Trophoblast cell (in vitro differentiated cells and primary cell): Measurements from ENCODE around the gene GNAL.
A peak's percentile ranks its signal among the peaks of the same experiment; 100 is the strongest.

ENCODE experiments used
- DNase-seq, 2 donors: peaks; one replicate each; pipeline ENCODE4 v3.0.0-alpha.2; 2016
- H2AFZ ChIP-seq: 2 replicates; pipeline ENCODE4 v1.6.1; 2013; ENCODE audit warnings: low read length, moderate library complexity, mild to moderate bottlenecking; ENCODE audit not compliant: insufficient read depth, poor library complexity
- H2AK5ac ChIP-seq: 2 replicates; pipeline ENCODE4 v1.6.1; 2013; ENCODE audit warnings: mild to moderate bottlenecking, low read length
- H2BK120ac ChIP-seq: 2 replicates; pipeline ENCODE4 v1.6.1; 2013; ENCODE audit warnings: low read length, mild to moderate bottlenecking, moderate library complexity; ENCODE audit not compliant: insufficient read depth, poor library complexity
- H2BK12ac ChIP-seq: 2 replicates; pipeline ENCODE4 v1.6.1; 2013; ENCODE audit warnings: mild to moderate bottlenecking, low read length, moderate library complexity
- H2BK5ac ChIP-seq: 2 replicates; pipeline ENCODE4 v1.6.1; 2013; ENCODE audit warnings: low read length, low read depth, moderate library complexity, mild to moderate bottlenecking; ENCODE audit not compliant: poor library complexity
- H3K14ac ChIP-seq: 2 replicates; pipeline ENCODE4 v1.6.1; 2013; ENCODE audit warnings: mild to moderate bottlenecking, low read length
- H3K18ac ChIP-seq: 2 replicates; pipeline ENCODE4 v1.6.1; 2013; ENCODE audit warnings: mild to moderate bottlenecking, low read length
- H3K23ac ChIP-seq: 2 replicates; pipeline ENCODE4 v1.6.1; 2013; ENCODE audit warnings: low read length
- H3K27ac ChIP-seq: 2 replicates; pipeline ENCODE4 v1.5.1; 2013; ENCODE audit warnings: low read depth, mild to moderate bottlenecking, inconsistent platforms, low read length, moderate library complexity
- H3K27me3 ChIP-seq: 2 replicates; pipeline ENCODE4 v1.6.1; 2013; ENCODE audit warnings: inconsistent platforms, mild to moderate bottlenecking, low read length, moderate library complexity; ENCODE audit not compliant: insufficient read depth
- H3K36me3 ChIP-seq, 2 experiments: 1 replicate in 1 of 2; 2 replicates in 1 of 2; pipeline ENCODE4 v1.6.1; 2013; ENCODE audit warnings: low read length in 2 of 2, mild to moderate bottlenecking in 2 of 2, moderate library complexity in 1 of 2; ENCODE audit not compliant: insufficient read depth in 2 of 2, control insufficient read depth in 1 of 2
- H3K4ac ChIP-seq: 2 replicates; pipeline ENCODE4 v1.6.1; 2013; ENCODE audit warnings: low read depth, mild to moderate bottlenecking, low read length, moderate library complexity
- H3K4me1 ChIP-seq, 2 experiments: 1 replicate in 1 of 2; 2 replicates in 1 of 2; pipeline ENCODE4 v1.6.1; 2013; ENCODE audit warnings: low read length in 2 of 2, mild to moderate bottlenecking in 2 of 2, moderate library complexity in 1 of 2; ENCODE audit not compliant: insufficient read depth in 2 of 2, control insufficient read depth in 1 of 2
- H3K4me2 ChIP-seq: 2 replicates; pipeline ENCODE4 v1.6.1; 2013; ENCODE audit warnings: inconsistent platforms, mild to moderate bottlenecking, low read length, moderate library complexity
- H3K4me3 ChIP-seq: 2 replicates; pipeline ENCODE4 v1.5.1; 2013; ENCODE audit warnings: mild to moderate bottlenecking, low read depth, low read length, inconsistent platforms
- H3K79me1 ChIP-seq: one replicate; pipeline ENCODE4 v1.6.1; 2013; ENCODE audit warnings: low read length
- H3K79me2 ChIP-seq: 2 replicates; pipeline ENCODE4 v1.6.1; 2013; ENCODE audit warnings: low read length, mild to moderate bottlenecking; ENCODE audit not compliant: control insufficient read depth, insufficient read depth, poor library complexity
- H3K9ac ChIP-seq: 2 replicates; pipeline ENCODE4 v1.6.1; 2013; ENCODE audit warnings: mild to moderate bottlenecking, low read length
- H3K9me3 ChIP-seq: 2 replicates; pipeline ENCODE4 v1.6.1; 2013; ENCODE audit warnings: low read depth, mild to moderate bottlenecking, control low read depth, inconsistent platforms, low read length; ENCODE audit not compliant: insufficient read depth
- H4K12ac ChIP-seq: 2 replicates; pipeline ENCODE4 v1.6.1; 2013; ENCODE audit warnings: low read depth, mild to moderate bottlenecking, low read length, moderate library complexity
- H4K8ac ChIP-seq: 2 replicates; pipeline ENCODE4 v1.6.1; 2013; ENCODE audit warnings: low read depth, mild to moderate bottlenecking, low read length, moderate library complexity
- H4K91ac ChIP-seq: one replicate; pipeline ENCODE4 v1.6.1; 2013; ENCODE audit warnings: low read depth, mild to moderate bottlenecking, low read length, moderate library complexity
- WGBS: extraction: QIAGEN DNeasy Blood & Tissue Kit; methylation state at CpG from one replicate; pipeline ENCODE4 v1.1.7; 2013; ENCODE audit warnings: missing lambda C conversion rate; ENCODE audit not compliant: insufficient read length, insufficient coverage; ENCODE audit errors: extremely low coverage; 5-methylcytosine and 5-hydroxymethylcytosine counted together

GNAL gene

GRCh38 chr18:11887328-11888128 is 198.5 kb downstream of the GNAL start:
- Histone ChIP-seq H3K36me3 (peaks cover 7 to 13% of the 10 kb centered on the region in 2 experiments), H2BK120ac (no peak overlapping the region), H3K79me2 (no peaks in the 10 kb centered on the region), H3K79me1 (no peaks in the 10 kb centered on the region), H4K8ac (no peak overlapping the region), H3K23ac (no peak overlapping the region), H3K9me3 (peaks cover 2% of the 10 kb centered on the region), H3K9ac (no peak overlapping the region), H2BK12ac (no peak overlapping the region), H3K4me2 (no peak overlapping the region), H2AFZ (no peak overlapping the region), H3K27me3 (no peaks in the 10 kb centered on the region), H3K4ac (no peak overlapping the region), H3K4me1 (peaks cover 3 to 6% of the 10 kb centered on the region in 2 experiments), H3K4me3 (no peak overlapping the region), H4K91ac (no peak overlapping the region), H2BK5ac (no peak overlapping the region), H2AK5ac (no peak overlapping the region), H3K18ac (no peak overlapping the region), H4K12ac (no peak overlapping the region), H3K14ac (no peak overlapping the region), H3K27ac (no peak overlapping the region)
- WGBS: no CpG with 5 or more reads among the region's 8 CpGs
- DNase-seq: peak; percentile 42 to 94

DNA sequence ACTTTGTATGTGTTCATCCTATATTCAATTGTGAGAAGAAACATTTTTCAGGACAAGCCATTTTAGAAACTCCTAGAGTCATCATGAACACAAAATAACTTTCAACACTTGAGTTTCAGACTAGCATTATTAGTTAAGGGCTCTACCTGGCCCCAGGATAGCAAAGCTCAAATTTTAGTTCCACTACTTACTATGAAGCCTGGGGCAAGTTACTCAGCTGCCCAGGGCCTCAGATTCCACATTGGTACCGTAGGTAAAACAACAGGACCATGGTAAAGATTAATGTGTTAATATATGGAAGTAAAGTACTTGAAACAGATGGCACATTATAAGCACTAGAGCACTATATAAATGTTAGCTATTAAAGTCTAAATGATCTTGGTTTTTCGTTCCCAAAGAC is 199.7 kb downstream of the GNAL start:
- Histone ChIP-seq H2AFZ (no peak overlapping the region), H3K79me2 (no peaks in the 10 kb centered on the region), H3K9ac (no peak overlapping the region), H3K4me1 (peaks cover 3 to 6% of the 10 kb centered on the region in 2 experiments), H2BK120ac (no peak overlapping the region), H3K18ac (no peak overlapping the region), H4K8ac (no peak overlapping the region), H2BK5ac (no peak overlapping the region), H2BK12ac (no peak overlapping the region), H3K23ac (no peak overlapping the region), H4K91ac (no peak overlapping the region), H3K4me2 (no peak overlapping the region), H3K14ac (no peak overlapping the region), H3K79me1 (no peaks in the 10 kb centered on the region), H3K4me3 (no peak overlapping the region), H3K36me3 (peaks cover 9 to 13% of the 10 kb centered on the region in 2 experiments), H3K27me3 (no peaks in the 10 kb centered on the region), H3K9me3 (peaks cover 2% of the 10 kb centered on the region), H4K12ac (no peak overlapping the region), H2AK5ac (no peak overlapping the region), H3K4ac (no peak overlapping the region), H3K27ac (no peak overlapping the region)
- peak; percentile 78 to 92 for DNase-seq
- WGBS: no CpG with 5 or more reads among the region's 2 CpGs

- H4K12ac ChIP-seq: no peak overlapping the region
- no peak overlapping the region for H3K9ac ChIP-seq
- no peak overlapping the region for H3K18ac ChIP-seq
- H3K14ac ChIP-seq: no peak overlapping the region
- no peak overlapping the region for H2BK12ac ChIP-seq
- H3K23ac ChIP-seq: no peak overlapping the region
- no peaks in the 10 kb centered on the region for H3K79me1 ChIP-seq
- no peak overlapping the region for H3K4me3 ChIP-seq
- H4K91ac ChIP-seq: no peak overlapping the region
- H2AFZ ChIP-seq: no peak overlapping the region
- no peaks in the 10 kb centered on the region for H3K79me2 ChIP-seq
- no peak overlapping the region for H3K4me2 ChIP-seq
- peaks cover 9 to 12% of the 10 kb centered on the region in 2 experiments for H3K36me3 ChIP-seq
- peaks cover 2% of the 10 kb centered on the region for H3K9me3 ChIP-seq
- no peak overlapping the region for H3K4ac ChIP-seq
- H4K8ac ChIP-seq: no peak overlapping the region
- H2BK120ac ChIP-seq: no peak overlapping the region
- H3K4me1 ChIP-seq: peaks cover 3 to 6% of the 10 kb centered on the region in 2 experiments
- no peak overlapping the region for H3K27ac ChIP-seq
- WGBS: no CpG with 5 or more reads among the region's 5 CpGs
- no peaks in the 10 kb centered on the region for H3K27me3 ChIP-seq
- no peak overlapping the region for H2BK5ac ChIP-seq
- peak; percentile 92 to 97 for DNase-seq
- no peak overlapping the region for H2AK5ac ChIP-seq
Measured at GRCh38 chr18:11889284-11889683, 200.2 kb downstream of the GNAL start.

DNA sequence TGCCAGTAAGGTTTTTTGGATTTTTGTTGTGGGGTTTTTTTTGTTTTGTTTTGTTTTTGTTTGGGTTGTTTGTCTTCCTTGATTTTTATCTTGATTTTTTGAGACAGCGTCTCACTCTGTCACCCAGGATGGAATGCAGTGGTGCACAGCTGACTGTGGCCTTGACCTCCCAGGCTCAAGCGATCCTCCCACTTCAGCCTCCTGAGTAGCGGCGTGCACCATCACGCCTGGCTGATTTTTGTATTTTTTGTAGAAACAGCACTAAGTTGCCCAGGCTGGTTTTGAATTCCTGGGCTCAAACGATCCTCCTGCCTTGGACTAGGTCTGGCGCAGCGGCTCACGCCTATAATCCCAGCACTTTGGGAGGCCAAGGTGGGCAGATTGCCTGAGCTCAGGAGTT is 202.7 kb downstream of the GNAL start:
- Histone ChIP-seq H3K9ac (no peak overlapping the region), H3K79me1 (no peaks in the 10 kb centered on the region), H2BK12ac (no peak overlapping the region), H4K12ac (no peak overlapping the region), H3K23ac (no peak overlapping the region), H3K4me1 (peaks cover 3 to 6% of the 10 kb centered on the region in 2 experiments), H4K8ac (no peak overlapping the region), H3K27me3 (no peaks in the 10 kb centered on the region), H3K4ac (no peak overlapping the region), H2AK5ac (no peak overlapping the region), H3K27ac (no peak overlapping the region), H3K14ac (no peak overlapping the region), H3K4me2 (no peak overlapping the region), H3K9me3 (no peaks in the 10 kb centered on the region), H2AFZ (no peak overlapping the region), H3K4me3 (no peak overlapping the region), H3K79me2 (no peaks in the 10 kb centered on the region), H2BK120ac (no peak overlapping the region), H2BK5ac (no peak overlapping the region), H3K18ac (no peak overlapping the region), H4K91ac (no peak overlapping the region), H3K36me3 (peaks cover 7 to 8% of the 10 kb centered on the region in 2 experiments)
- peak; percentile 48 to 86 for DNase-seq
- no CpG with 5 or more reads among the region's 9 CpGs for WGBS
